ENCODE data around the gene DNPEP. TPM values are rescaled to one million over a fixed set of nuclear protein-coding genes. Genes with fewer than 3 reads are reported as not detected.

The DNPEP gene
- total RNA-seq, 1 donor from 2014 or later, result 32.3 TPM

DNA sequence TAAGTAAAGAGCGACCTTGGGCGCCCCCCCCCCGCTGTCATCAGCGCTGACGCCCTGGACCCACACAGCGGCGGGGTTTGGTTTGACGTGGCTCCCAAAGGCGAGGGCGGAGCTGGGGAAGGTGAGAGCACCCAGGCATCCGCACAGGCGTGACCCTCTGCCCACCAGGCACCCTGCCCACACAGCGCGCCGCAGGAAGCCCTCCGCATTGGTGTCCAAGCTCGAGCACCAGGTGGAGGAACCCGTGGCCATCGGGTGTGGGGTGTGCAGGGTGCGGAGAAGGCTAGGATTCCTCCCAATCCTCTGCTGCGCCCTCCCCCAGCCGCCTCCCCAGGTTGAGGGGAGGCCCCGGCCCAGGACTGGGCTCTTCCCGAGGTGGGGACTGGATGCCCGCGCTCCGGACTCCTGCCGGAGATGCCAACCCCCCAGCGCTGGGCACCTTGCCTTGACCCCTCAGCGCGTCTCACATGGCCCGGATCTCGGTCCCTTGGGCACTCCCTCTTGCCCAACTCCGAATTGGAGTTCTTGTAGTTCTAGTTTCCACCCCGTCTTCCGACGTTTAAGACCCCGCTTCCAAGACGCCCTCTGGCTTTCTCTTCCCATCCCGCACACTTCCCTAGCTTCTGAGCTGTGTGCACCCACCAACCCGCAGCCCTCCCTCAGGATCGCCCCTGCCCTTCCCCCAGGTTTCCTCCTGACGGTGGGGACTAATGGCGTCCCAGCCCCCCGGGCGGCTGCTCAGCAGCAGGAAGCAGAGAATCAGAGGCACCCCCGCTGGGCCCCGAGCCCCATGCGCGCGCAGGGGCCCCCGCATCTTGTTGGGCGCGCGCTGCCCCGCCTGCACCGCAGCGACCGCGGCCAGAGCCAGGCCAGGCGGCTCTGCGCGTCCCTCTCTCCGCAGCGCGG is 29.3 kb downstream of the DNPEP start:
- ATAC-seq, result peak; percentile 9

DNA sequence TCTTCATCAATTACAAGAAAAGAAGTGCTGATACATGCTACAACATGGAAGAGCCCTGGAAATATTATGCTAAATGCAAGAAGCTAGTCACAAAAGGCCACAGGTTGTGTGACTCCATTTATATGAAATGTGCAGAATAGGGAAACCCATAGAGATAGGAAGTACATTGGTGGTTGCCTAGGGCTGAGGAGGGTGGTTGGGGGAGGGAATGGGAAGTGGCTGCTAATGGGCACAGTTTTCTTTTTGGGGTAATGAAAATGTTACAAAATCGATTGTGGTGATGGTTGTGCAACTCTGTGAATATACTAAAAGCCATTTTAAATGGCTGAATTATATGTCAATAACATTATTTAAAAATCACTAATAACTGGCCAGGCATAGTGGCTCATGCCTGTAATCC is 30.9 kb downstream of the DNPEP start:
- ATAC-seq, result no peak

DNA sequence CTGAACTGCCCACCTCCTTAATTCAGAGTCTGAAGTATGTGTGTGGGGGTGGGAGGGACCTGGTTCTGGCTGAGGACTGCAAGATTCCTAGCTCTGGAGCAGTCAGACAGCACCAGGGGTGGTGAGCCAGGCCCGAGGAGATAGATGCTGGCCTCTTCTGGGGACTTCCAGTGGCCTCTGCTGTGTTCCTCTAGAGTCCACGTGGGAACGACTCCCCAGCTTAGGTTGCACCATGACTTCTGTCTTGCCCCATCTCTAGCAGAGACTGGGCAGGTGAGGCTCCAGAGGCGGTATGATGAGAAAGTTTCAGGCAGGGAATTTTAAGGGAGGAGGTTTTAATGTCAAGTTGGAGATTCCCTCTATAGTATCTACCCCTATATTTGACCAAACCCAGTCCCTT is 33.1 kb downstream of the DNPEP start:
- ATAC-seq, result no peak

DNA sequence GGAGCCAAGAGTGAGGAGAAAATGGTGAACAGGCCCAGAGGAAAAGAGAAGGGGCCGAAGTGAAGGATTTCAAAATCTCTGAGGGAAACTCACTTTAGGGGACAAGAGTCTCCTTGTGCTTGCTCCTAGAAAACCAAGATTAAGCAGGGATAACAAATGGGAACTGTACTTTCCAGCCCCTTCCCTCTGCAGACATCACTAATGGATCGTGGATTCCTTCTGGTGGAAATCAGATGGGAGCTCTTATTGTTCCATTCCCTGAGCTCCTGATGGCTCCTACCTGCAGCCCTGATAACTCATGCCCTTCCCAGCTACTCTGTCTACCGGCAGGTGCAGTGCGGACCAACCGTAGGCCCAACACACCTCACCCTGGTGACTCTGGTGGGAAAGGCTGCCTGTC is 34.6 kb downstream of the DNPEP start:
- ATAC-seq, result no peak

DNA sequence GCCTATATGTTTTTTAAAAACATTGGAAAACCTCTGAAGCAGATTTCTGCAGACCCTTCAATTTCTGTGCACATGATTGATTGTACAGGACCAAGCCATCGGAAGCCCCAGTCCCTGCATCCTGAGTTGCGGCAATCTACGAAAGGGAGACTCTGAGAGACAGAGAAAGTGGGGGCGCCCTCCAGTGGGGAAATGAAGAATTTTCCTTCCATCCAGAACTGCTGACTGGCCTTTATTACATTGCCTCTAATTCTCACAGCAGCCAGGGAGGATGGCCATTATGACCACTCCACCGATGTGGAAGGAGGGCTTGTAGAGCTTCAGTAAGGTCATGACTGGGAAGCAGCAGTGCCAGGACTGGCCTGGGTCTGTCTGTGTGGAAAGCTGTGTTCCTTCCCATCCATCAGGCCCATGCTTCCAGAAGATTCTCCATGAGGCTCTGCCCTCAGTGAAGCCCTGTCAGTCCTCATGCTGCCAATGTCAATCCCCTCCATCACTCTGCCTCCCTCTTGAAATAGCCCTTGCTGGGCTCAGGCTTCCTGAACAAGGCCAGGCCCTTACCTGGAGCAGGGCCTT is 35.2 kb downstream of the DNPEP start:
- ATAC-seq, result peak; percentile 65

DNA sequence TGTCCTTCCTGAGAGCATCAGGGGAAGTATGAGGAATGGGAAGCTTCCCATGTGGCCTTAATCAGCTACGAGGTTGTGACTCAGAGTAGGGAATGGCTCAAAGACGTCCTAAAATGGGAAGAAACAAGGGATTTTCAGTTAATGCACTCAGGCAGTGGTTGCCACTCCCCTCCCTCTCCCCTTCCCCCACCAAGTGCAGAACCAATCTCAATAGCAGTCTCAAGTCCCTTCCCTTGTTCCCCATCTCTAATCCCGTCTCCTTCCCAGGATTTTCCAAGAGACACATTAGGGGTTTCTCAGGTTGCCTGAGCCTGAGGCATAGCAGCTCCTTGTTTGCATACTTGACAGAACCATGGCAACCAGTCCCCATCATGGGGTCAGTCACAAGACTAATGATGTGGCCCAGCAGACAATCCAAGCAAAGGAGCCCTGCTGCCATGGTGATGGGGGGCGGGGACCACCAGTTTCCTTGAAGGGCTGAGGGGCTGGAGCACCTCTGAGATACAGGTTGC is 36.9 kb downstream of the DNPEP start:
- ATAC-seq, result no peak

DNA sequence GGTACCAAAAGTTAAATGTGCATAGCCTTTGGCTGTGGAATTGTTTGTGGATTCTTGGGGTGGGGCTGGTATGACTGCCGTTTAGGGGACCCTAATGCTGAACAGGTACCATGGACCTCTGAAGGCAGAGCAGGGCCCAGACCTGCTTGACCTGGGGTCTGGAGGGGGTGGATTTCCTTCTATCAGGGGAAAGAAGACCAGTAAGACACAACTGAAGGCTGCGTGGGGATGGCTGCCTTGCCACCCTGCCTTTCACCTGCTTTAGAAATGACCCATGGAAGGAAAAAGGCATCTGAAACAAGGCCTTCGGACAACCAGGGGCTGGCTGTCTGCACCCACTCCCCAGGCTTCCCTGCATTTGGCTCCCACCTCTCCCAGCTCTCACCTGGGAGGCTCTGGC is 37.5 kb downstream of the DNPEP start:
- ATAC-seq, result no peak

DNA sequence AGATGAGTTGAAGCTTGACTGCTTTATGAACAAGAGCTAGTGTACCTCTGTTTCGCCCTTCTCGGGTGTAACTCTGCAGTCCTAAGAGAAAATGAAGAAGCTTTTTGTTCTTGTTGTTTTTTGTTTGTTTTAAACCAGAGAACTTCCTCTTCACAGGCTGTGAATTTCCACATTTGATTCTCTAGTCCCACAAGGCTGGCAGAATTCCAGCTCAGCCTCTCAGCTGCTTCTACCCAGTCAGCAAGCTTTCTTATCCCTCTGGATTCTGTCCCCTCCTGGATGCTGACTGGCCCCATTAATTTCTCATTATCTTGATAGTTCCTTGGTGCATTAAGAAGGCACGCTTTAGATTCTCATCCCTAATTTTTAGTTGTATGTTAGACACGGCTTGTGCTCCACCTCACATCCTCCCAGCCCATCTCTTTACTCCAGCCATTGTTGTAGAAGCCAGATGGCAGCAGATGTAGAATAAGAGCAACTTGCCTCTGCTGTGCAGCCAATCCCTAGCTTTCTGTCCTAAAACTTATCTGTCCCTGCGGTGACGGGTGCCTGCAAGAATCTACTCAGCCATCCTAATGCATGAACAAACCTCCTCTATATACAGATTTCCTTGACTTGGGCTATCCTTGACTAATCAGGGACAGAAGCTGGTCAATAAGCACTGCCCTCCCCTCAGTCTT is 42.8 kb downstream of the DNPEP start:
- ATAC-seq, result no peak

DNA sequence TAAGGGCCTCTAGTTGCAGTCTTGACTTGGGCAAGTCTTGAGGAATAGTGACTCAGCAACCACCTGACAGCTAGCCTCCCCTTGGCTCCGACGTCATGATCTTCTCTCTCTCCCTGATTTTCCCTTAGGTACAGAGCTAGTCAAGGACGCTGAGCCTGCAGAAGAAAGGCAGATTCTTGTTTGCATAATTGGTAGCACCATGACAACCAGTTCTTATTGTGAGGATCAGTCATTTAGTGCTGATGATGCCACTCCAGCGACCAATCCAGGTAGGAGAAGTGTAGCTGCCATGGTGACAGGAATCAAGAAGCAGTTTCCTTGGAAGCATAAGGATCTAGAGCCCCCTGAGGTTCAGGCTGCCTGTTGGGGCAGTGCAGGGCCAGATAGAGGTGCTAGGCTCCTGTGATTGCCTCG is 52.3 kb downstream of the DNPEP start:
- ATAC-seq, result no peak

DNA sequence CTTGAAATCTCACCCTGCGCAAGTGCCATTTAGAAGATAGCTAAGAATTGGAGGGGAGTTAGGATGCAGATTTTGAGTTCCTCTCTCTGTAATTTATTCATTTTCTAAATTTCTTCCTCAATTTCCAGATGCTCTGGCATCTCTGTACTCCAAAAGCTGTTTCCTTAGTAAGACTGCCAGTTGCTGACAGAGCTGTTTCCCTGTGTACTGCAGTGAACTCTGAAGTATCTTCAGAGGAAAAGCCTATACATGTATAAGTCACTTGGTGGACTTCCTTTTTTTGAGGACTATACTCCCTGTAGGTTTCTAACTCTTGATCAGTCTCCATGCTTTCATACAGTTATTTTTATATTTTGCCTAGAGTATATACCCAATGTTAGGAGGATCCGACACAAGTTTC is 53.6 kb downstream of the DNPEP start:
- ATAC-seq, result no peak

DNA sequence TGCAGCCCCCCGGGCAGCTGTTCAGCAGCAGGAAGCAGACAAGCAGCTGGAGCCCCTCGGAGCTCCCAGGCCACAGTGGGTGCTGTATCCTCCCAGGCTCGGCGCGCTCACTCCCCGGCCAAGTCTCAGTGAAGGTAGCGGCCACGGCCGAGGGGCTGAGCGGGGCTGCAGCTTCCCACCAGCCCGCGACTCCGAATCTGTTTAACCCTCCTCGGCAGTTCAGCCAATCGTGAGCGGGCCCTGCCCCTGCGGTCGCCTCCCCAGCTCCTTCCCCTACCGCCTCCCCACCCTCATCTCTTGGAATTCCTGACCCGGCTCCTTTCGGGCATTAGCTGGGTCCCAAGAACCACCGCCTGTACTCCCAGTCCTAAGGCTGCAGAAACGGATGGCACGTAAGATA is 55.2 kb downstream of the DNPEP start, which contains the start of gene RESP18:
Gene RESP18 (minus strand): TSS at position 203 of the 400 bp plus-strand sequence.
- ATAC-seq, result no peak

DNA sequence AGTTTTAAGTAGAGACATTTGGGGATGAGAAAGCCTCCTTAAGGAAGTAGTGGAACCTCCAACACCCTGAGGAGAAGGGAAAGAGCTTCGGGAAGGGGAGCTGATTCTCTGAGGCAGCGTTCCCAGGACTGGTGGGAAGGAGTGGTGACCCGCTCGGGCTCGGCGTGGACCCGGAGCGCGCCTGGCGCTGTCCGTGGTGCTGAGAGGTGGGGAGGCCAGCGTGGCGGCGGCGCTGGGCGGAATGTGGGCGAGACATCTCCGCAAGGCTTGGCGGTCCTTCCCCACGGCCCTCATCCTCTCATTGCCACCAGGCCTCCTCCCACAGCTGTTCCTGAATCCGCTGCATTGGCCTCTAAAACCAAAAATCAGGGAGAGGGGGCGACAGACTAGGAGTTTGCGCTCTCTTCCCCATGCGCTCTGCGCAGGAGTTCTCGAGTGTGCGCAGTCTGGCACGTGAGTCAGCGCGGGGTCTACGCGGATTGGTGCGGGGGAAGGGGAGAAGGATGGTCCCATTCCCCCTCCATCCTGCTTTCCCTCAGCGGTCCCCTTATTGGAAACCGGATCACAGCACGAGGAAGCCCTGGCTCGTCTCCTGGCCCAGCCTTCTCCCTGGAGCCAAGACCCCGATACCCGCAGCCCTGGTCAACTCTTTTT is 56.0 kb downstream of the DNPEP start:
- ATAC-seq, result peak; percentile 31

DNA sequence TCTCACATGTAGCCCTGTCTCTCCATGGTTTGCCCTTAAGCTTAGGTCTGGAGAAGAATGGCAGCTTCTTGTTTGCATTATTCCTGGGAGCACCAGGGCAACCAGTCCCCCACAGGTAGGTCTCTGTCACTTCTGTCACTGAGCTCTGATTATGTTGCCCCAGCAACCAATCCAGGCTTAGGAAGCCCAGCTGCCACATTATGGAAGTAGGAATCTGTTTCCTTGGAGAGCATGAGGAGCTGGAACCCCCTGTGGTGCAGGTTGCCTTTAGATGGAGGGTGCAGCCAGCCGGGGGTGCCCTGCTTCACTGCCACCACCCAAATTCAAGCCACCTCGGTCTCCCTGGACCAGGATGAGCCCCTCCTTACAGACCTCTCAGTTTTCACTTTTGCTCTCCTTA is 60.0 kb downstream of the DNPEP start:
- ATAC-seq, result no peak

DNA sequence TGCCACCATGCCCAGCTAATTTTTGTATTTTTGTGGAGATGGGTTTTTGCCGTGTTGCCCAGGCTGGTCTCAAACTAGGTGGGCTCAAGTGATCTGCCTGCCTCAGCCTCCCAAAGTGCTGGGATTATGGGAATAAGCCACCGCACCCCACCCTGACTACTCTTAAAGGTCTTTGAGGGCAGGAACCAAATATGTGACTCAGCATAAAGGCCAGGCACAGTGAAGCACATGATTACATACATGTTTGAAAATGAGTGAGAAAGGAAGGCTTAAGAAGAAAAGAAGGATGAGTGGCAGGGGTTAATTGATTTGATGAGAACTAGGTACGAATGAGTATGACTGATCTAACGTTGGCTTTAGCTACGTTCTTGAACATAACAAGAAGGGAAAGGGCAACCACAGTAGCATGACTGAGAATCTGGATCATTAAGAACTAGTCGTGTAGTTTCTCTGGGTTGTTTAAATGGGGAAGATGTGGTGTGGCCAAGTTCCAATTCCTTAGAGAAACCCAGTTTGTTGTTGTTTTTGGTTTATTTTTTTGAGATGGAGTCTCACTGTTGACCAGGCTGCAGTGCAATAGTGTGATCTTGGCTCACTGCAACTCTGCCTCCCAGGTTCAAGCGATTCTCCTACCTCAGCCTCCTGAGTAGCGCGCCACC is 61.9 kb downstream of the DNPEP start:
- no peak for ATAC-seq

DNA sequence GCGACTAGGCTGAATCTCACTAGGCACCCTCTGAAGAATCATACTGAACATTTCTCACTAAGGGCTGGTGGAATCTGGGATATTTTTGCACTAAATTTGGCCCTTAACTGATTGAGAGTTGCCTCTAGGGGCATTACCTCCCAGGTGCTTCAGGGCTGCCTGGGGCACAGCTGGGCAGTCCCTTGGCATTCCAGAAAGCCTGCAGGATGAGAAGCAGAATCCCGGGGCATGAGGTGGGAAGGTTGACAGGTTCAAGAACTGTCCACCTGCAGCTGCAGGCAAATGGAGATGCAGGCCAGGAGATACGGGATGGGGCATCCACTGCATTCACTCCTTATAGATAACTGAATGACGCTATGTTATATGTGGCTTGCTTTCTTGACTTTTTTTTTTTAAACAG is 62.6 kb downstream of the DNPEP start:
- no peak for ATAC-seq

DNA sequence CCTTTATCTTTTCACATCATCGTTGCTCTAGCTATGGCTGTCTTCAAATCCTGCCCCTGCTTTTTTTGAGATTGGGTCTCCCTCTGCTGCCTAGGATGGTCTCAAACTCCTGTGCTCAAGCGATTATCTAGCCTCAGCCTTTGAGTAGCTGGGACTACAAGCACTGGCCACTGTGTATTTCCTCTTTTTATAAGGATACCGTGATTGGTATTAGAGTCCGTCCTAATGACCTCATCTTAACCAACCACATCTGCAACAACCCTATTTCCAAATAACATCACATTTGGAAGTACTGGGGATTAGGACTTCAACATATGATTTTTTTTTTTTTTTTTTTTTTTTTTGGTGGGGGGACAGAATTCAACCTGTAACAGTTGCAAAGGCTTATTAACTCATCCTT is 64.3 kb downstream of the DNPEP start:
- no peak for ATAC-seq

Other genes with a start within 250 kb of the DNPEP start
- 8.9 TPM for gene NHEJ1, start 227.1 kb downstream of the DNPEP start, total RNA-seq
- 0.64 TPM for gene SLC23A3, start 217.9 kb downstream of the DNPEP start, total RNA-seq
- 49.3 TPM for gene CNPPD1, start 211.0 kb downstream of the DNPEP start, total RNA-seq
- gene RETREG2, start 209.6 kb downstream of the DNPEP start, total RNA-seq, result 41.6 TPM
- 41.1 TPM for gene ZFAND2B, start 181.1 kb downstream of the DNPEP start, total RNA-seq
- 22.6 TPM for gene ABCB6, start 169.0 kb downstream of the DNPEP start, total RNA-seq
- gene ATG9A, start 158.3 kb downstream of the DNPEP start, total RNA-seq, result 29.9 TPM
- 18.2 TPM for gene ANKZF1, start 158.1 kb downstream of the DNPEP start, total RNA-seq
- gene GLB1L, start 142.5 kb downstream of the DNPEP start, total RNA-seq, result 2.4 TPM
- 30.0 TPM for gene STK16, start 142.4 kb downstream of the DNPEP start, total RNA-seq
- not detected for gene TUBA4B, start 134.7 kb downstream of the DNPEP start, total RNA-seq
- 138 TPM for gene TUBA4A, start 134.0 kb downstream of the DNPEP start, total RNA-seq
- gene DNAJB2, start 108.5 kb downstream of the DNPEP start, total RNA-seq, result 51.7 TPM
- gene PTPRN, start 78.5 kb downstream of the DNPEP start, total RNA-seq, result not detected
- gene RESP18, start 55.2 kb downstream of the DNPEP start, total RNA-seq, result not detected
- 29.3 TPM for gene DES, start 30.5 kb upstream of the DNPEP start, total RNA-seq
- 3.8 TPM for gene SPEG, start 46.9 kb upstream of the DNPEP start, total RNA-seq
- gene GMPPA, start 111.0 kb upstream of the DNPEP start, total RNA-seq, result 19.9 TPM
- not detected for gene ASIC4, start 126.6 kb upstream of the DNPEP start, total RNA-seq
- 27.1 TPM for gene CHPF, start 155.9 kb upstream of the DNPEP start, total RNA-seq
- gene TMEM198, start 156.1 kb upstream of the DNPEP start, total RNA-seq, result 1.2 TPM
- gene OBSL1, start 183.6 kb upstream of the DNPEP start, total RNA-seq, result 13.0 TPM
- 0.28 TPM for gene INHA, start 184.4 kb upstream of the DNPEP start, total RNA-seq
- gene STK11IP, start 209.9 kb upstream of the DNPEP start, total RNA-seq, result 17.3 TPM
- gene SLC4A3, start 239.7 kb upstream of the DNPEP start, total RNA-seq, result 3.0 TPM

Measured in esophagus mucosa (tissue), 1 donor.